Mesothelial cell of epicardium (in vitro differentiated cells): Measurements from ENCODE around the gene GBE1. TPM values are rescaled to one million over a fixed set of nuclear protein-coding genes. Genes with fewer than 3 reads are reported as not detected.

ENCODE experiments used
- DNase-seq, 2 experiments: peaks; one replicate each; pipeline ENCODE4 v3.0.0; 2021; ENCODE audit warnings: low spot score in 2 of 2; ENCODE audit not compliant: unreplicated experiment in 2 of 2
- H3K27ac Mint-ChIP-seq: 2 replicates; pipeline ENCODE4 v1.8.0; 2021; ENCODE audit warnings: mixed read lengths
- H3K27me3 Mint-ChIP-seq: 2 replicates; pipeline ENCODE4 v1.8.0; 2021; ENCODE audit warnings: low read depth, mixed read lengths
- H3K36me3 Mint-ChIP-seq: 2 replicates; pipeline ENCODE4 v1.8.0; 2021; ENCODE audit warnings: mixed read lengths
- H3K4me1 Mint-ChIP-seq: 2 replicates; pipeline ENCODE4 v1.8.0; 2021; ENCODE audit warnings: mixed read lengths
- H3K4me3 Mint-ChIP-seq: 2 replicates; pipeline ENCODE4 v1.8.0; 2021; ENCODE audit warnings: mild to moderate bottlenecking, moderate library complexity, mixed read lengths
- H3K9me3 Mint-ChIP-seq: 2 replicates; pipeline ENCODE4 v1.8.0; 2021; ENCODE audit warnings: mixed read lengths
- CTCF ChIP-seq: fragments of 200-600 bp; sonication (generic); IDR thresholded peaks from one replicate; pipeline ENCODE4 v1.5.0; 2021; ENCODE audit warnings: antibody characterized with exemption; ENCODE audit not compliant: unreplicated experiment
- total RNA-seq: library from RNA; stranded (reverse); gene quantifications from 3 replicates; pipeline ENCODE4 v1.2.1, GENCODE V29; 2021

Gene GBE1
- total RNA-seq, 1 donor from 2014 or later: 10.8 TPM

GRCh38 chr3:81741216-81741615 lies 20.2 kb downstream of the GBE1 start:
- Mint-ChIP-seq H3K9me3 (peaks cover 5% of the 10 kb centered on the region), H3K4me3 (no peak overlapping the region), H3K36me3 (no peaks in the 10 kb centered on the region), H3K27ac (no peak overlapping the region), H3K4me1 (peaks cover 35% of the 10 kb centered on the region), H3K27me3 (no peaks in the 10 kb centered on the region)
- DNase-seq: no peak
- TF ChIP-seq CTCF: no peak

GRCh38 chr3:81740731-81741130 lies 20.7 kb downstream of the GBE1 start:
- H3K27me3 Mint-ChIP-seq: no peaks in the 10 kb centered on the region
- H3K36me3 Mint-ChIP-seq: no peaks in the 10 kb centered on the region
- DNase-seq: no peak
- TF ChIP-seq CTCF: no peak
- H3K4me3 Mint-ChIP-seq: no peak overlapping the region
- H3K4me1 Mint-ChIP-seq: peaks cover 35% of the 10 kb centered on the region
- no peak overlapping the region for H3K27ac Mint-ChIP-seq
- H3K9me3 Mint-ChIP-seq: peaks cover 5% of the 10 kb centered on the region

- H3K4me1 Mint-ChIP-seq: no peaks in the 10 kb centered on the region
- DNase-seq: no peak
- no peak overlapping the region for H3K27ac Mint-ChIP-seq
- H3K36me3 Mint-ChIP-seq: no peaks in the 10 kb centered on the region
- H3K9me3 Mint-ChIP-seq: peaks cover 5% of the 10 kb centered on the region
- H3K4me3 Mint-ChIP-seq: no peak overlapping the region
- TF ChIP-seq CTCF: no peak
- H3K27me3 Mint-ChIP-seq: no peaks in the 10 kb centered on the region
Observed at GRCh38 chr3:81735334-81735733, 26.1 kb downstream of the GBE1 start.

- Mint-ChIP-seq H3K4me1 (no peaks in the 10 kb centered on the region), H3K9me3 (peaks cover 5% of the 10 kb centered on the region), H3K27ac (no peak overlapping the region), H3K4me3 (no peak overlapping the region), H3K36me3 (no peaks in the 10 kb centered on the region), H3K27me3 (no peaks in the 10 kb centered on the region)
- TF ChIP-seq CTCF: no peak
- no peak for DNase-seq
Observed at GRCh38 chr3:81734742-81735141, 26.7 kb downstream of the GBE1 start.

- H3K36me3 Mint-ChIP-seq: no peaks in the 10 kb centered on the region
- no peak for DNase-seq
- H3K27ac Mint-ChIP-seq: no peak overlapping the region
- TF ChIP-seq CTCF: no peak
- H3K9me3 Mint-ChIP-seq: no peaks in the 10 kb centered on the region
- H3K4me1 Mint-ChIP-seq: no peaks in the 10 kb centered on the region
- H3K4me3 Mint-ChIP-seq: no peak overlapping the region
- H3K27me3 Mint-ChIP-seq: no peaks in the 10 kb centered on the region
Observed at GRCh38 chr3:81732642-81733041, 28.8 kb downstream of the GBE1 start.
